HepG2 (cell line): Measurements from ENCODE around the gene DAPK1. TPM values are rescaled to one million over a fixed set of nuclear protein-coding genes. Genes with fewer than 3 reads are reported as not detected.

Experiments
- AHR ChIP-seq: IDR thresholded peaks from 2 replicates; pipeline ENCODE4 v1.6.1; 2018; ENCODE audit warnings: missing genetic modification reagents, missing compliant biosample characterization
- CC2D1A ChIP-seq: sonication (generic); formaldehyde crosslinking; IDR thresholded peaks from 2 replicates; pipeline ENCODE4 v1.8.1; 2023; ENCODE audit warnings: mild to moderate bottlenecking, missing genetic modification reagents
- CEBPB ChIP-seq: IDR thresholded peaks from 2 replicates; pipeline ENCODE4 v1.6.1; 2011; ENCODE audit warnings: low read depth, low read length, improper control_type of control experiment, borderline replicate concordance
- CENPT ChIP-seq: sonication (generic); formaldehyde crosslinking; IDR thresholded peaks from 2 replicates; pipeline ENCODE4 v1.8.0; 2022; ENCODE audit warnings: low read depth, mild to moderate bottlenecking, moderate library complexity, missing genetic modification reagents
- CREM ChIP-seq, 2 experiments: sonication (generic) in 1 of 2; formaldehyde crosslinking in 1 of 2; IDR thresholded peaks; 2 replicates each; pipeline versions ENCODE4 v1.4.0 to v1.6.1; 2016 to 2020; ENCODE audit warnings: antibody characterized with exemption in 1 of 2, mild to moderate bottlenecking in 1 of 2, missing genetic modification reagents in 1 of 2
- FOXA1 ChIP-seq, 2 experiments: fragments of 450-650 bp in 1 of 2; sonication (generic) in 1 of 2; formaldehyde crosslinking in 1 of 2; IDR thresholded peaks; 2 replicates each; pipeline versions ENCODE4 v1.4.0 to v1.6.1; 2016 to 2020; ENCODE audit warnings: missing genetic modification reagents in 1 of 2
- MAZ ChIP-seq, 2 experiments: sonication (generic) in 1 of 2; formaldehyde crosslinking in 1 of 2; IDR thresholded peaks; 2 replicates each; pipeline versions ENCODE4 v1.5.0 to v1.6.1; 2012 to 2020; ENCODE audit warnings: low read depth in 2 of 2, mild to moderate bottlenecking in 2 of 2, borderline replicate concordance in 1 of 2, improper control_type of control experiment in 1 of 2, low read length in 1 of 2, missing genetic modification reagents in 1 of 2, moderate library complexity in 1 of 2
- SALL1 ChIP-seq: sonication (generic); formaldehyde crosslinking; IDR thresholded peaks from 2 replicates; pipeline ENCODE4 v1.8.0; 2022; ENCODE audit warnings: mild to moderate bottlenecking, missing genetic modification reagents
- SNAPC2 ChIP-seq: sonication (generic); formaldehyde crosslinking; IDR thresholded peaks from 2 replicates; pipeline ENCODE4 v1.8.1; 2022; ENCODE audit warnings: mild to moderate bottlenecking, missing genetic modification reagents
- SP2 ChIP-seq: sonication (generic); formaldehyde crosslinking; IDR thresholded peaks from 2 replicates; pipeline ENCODE4 v1.5.1; 2020; ENCODE audit warnings: mild to moderate bottlenecking, missing genetic modification reagents
- ZFP91 ChIP-seq: sonication (generic); formaldehyde crosslinking; IDR thresholded peaks from 2 replicates; pipeline ENCODE4 v1.9.0; 2022; ENCODE audit warnings: missing genetic modification reagents, mild to moderate bottlenecking, borderline replicate concordance
- ZNF263 ChIP-seq: sonication (generic); formaldehyde crosslinking; IDR thresholded peaks from 2 replicates; pipeline ENCODE4 v1.4.0; 2020; ENCODE audit warnings: missing genetic modification reagents
- ZNF274 ChIP-seq: sonication (generic); formaldehyde crosslinking; IDR thresholded peaks from 2 replicates; pipeline ENCODE4 v1.5.1; 2020; ENCODE audit warnings: mild to moderate bottlenecking, missing genetic modification reagents
- ZNF281 ChIP-seq: sonication (generic); formaldehyde crosslinking; IDR thresholded peaks from 2 replicates; pipeline ENCODE4 v1.4.0; 2020; ENCODE audit warnings: missing genetic modification reagents, borderline replicate concordance
- ZNF354B ChIP-seq: sonication (generic); formaldehyde crosslinking; IDR thresholded peaks from 2 replicates; pipeline ENCODE4 v1.8.0; 2022; ENCODE audit warnings: mild to moderate bottlenecking, missing genetic modification reagents
- ZNF615 ChIP-seq: sonication (generic); formaldehyde crosslinking; IDR thresholded peaks from 2 replicates; pipeline ENCODE4 v1.5.0; 2020; ENCODE audit warnings: mild to moderate bottlenecking, missing genetic modification reagents, borderline replicate concordance
- ZNF839 ChIP-seq: sonication (generic); formaldehyde crosslinking; IDR thresholded peaks from 2 replicates; pipeline ENCODE4 v1.4.0; 2020; ENCODE audit warnings: missing genetic modification reagents, mild to moderate bottlenecking, borderline replicate concordance
- ZSCAN25 ChIP-seq: sonication (generic); formaldehyde crosslinking; IDR thresholded peaks from 2 replicates; pipeline ENCODE4 v1.8.0; 2022; ENCODE audit warnings: mild to moderate bottlenecking, missing genetic modification reagents
- polyA plus RNA-seq, 8 experiments: library from polyadenylated mRNA; depleted of rRNA in 3 of 8; stranded (reverse) in 7 of 8; unstranded in 1 of 8; fragments of >200 nt; fragmentation: Illumina TruSeq in 4 of 8; extraction: Trizol in 4 of 8; gene quantifications; 2 replicates each; pipeline versions ENCODE4 v1.2.1 to v1.2.3, GENCODE V29; 2011 to 2016; ENCODE audit warnings: low read depth in 4 of 8, missing spikeins in 1 of 8, mixed read lengths in 1 of 8; ENCODE audit not compliant: insufficient read depth in 1 of 8
- total RNA-seq, 5 experiments: library from RNA; depleted of rRNA; stranded (reverse); fragments of >200 nt; fragmentation: Illumina TruSeq; extraction: Trizol; gene quantifications; 2 replicates each; pipeline ENCODE4 v1.2.3, GENCODE V29; 2016; ENCODE audit warnings: low read depth in 1 of 5
- TF ChIP-seq, protein P1 (sequence below): sonication (generic); formaldehyde crosslinking; IDR thresholded peaks from 2 replicates; pipeline ENCODE4 v1.4.0; 2020; ENCODE audit warnings: missing genetic modification reagents

The DAPK1 gene
- total and polyA plus RNA-seq, 2 of the 13 experiments (the other 11 are each of a cell fraction or from before 2014, with no cell fraction given): 35.7 to 35.9 TPM

DNA sequence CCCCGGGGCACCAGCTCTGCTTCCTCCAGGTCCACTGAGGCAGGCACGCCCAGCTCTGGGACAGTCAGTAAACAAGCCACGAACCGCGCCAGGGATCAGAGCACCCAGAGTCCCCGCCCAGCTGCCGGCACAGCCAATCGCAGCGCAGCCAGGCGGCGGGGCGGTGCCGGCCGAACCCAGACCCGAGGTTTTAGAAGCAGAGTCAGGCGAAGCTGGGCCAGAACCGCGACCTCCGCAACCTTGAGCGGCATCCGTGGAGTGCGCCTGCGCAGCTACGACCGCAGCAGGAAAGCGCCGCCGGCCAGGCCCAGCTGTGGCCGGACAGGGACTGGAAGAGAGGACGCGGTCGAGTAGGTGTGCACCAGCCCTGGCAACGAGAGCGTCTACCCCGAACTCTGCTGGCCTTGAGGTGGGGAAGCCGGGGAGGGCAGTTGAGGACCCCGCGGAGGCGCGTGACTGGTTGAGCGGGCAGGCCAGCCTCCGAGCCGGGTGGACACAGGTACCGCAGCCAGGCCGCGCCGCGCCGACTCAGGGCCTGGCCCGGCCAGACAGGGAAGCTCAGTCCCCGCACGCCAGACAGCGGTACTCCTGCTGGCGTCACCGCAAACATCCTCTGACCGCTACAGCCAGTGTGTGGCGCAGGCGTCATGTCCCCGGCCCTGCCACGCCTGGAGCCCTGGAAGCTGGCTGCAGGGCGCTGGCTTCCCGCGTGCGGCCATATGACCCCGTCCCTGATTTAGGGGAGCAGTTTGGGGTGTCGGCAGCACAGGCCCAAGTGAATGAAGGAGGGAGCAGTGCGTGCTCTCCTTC, 228.4 kb downstream of the DAPK1 start, which contains the start of gene CTSL (continued):
- TF ChIP-seq MAZ (IDR thresholded peaks at IDR 0.05; ENCODE audit: borderline replicate concordance, low read depth, low read length) (no peak), MAZ (CRISPR knock-in tag; IDR thresholded peaks at IDR 0.05; ENCODE audit: low read depth) (peak; percentile 48; the same call in 1 of the 2 replicates), ZSCAN25 (CRISPR knock-in tag) (peak; percentile 54), SNAPC2 (CRISPR knock-in tag) (no peak), CREM (IDR thresholded peaks at IDR 0.05) (no peak), CREM (CRISPR knock-in tag; IDR thresholded peaks at IDR 0.05) (no peak), CEBPB (no peak), SP2 (CRISPR knock-in tag) (peak; percentile 63), SALL1 (CRISPR knock-in tag) (peak; percentile 56; the same call in 1 of the 2 replicates), ZNF354B (CRISPR knock-in tag) (no peak), ZNF274 (peak; percentile 94), ZNF263 (CRISPR knock-in tag) (peak; percentile 77), ZNF839 (CRISPR knock-in tag) (peak; percentile 73; the same call in 1 of the 2 replicates), CENPT (CRISPR knock-in tag) (0 out of 2 replicates have a peak, but pooled peaks have one; percentile 40), AHR (peak; percentile 73; the same call in 1 of the 2 replicates), ZNF615 (CRISPR knock-in tag) (no peak), FOXA1 (IDR thresholded peaks at IDR 0.05) (no peak), FOXA1 (CRISPR knock-in tag; IDR thresholded peaks at IDR 0.05) (peak; percentile 87), ZNF281 (CRISPR knock-in tag) (peak; percentile 25; the same call in 1 of the 2 replicates), ZFP91 (peak; percentile 90; the same call in 1 of the 2 replicates), CC2D1A (CRISPR knock-in tag) (0 out of 2 replicates have a peak, but pooled peaks have one; percentile 62)
- TF ChIP-seq, protein P1, sequence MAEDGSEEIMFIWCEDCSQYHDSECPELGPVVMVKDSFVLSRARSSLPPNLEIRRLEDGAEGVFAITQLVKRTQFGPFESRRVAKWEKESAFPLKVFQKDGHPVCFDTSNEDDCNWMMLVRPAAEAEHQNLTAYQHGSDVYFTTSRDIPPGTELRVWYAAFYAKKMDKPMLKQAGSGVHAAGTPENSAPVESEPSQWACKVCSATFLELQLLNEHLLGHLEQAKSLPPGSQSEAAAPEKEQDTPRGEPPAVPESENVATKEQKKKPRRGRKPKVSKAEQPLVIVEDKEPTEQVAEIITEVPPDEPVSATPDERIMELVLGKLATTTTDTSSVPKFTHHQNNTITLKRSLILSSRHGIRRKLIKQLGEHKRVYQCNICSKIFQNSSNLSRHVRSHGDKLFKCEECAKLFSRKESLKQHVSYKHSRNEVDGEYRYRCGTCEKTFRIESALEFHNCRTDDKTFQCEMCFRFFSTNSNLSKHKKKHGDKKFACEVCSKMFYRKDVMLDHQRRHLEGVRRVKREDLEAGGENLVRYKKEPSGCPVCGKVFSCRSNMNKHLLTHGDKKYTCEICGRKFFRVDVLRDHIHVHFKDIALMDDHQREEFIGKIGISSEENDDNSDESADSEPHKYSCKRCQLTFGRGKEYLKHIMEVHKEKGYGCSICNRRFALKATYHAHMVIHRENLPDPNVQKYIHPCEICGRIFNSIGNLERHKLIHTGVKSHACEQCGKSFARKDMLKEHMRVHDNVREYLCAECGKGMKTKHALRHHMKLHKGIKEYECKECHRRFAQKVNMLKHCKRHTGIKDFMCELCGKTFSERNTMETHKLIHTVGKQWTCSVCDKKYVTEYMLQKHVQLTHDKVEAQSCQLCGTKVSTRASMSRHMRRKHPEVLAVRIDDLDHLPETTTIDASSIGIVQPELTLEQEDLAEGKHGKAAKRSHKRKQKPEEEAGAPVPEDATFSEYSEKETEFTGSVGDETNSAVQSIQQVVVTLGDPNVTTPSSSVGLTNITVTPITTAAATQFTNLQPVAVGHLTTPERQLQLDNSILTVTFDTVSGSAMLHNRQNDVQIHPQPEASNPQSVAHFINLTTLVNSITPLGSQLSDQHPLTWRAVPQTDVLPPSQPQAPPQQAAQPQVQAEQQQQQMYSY (CRISPR knock-in tag): no peak; the same call in 1 of the 2 replicates
